ENCODE measurements around the gene LSAMP. TPM values are rescaled to one million over a fixed set of nuclear protein-coding genes. Genes with fewer than 3 reads are reported as not detected.
A peak's percentile ranks its signal among the peaks of the same experiment; 100 is the strongest.

Gene LSAMP
- total and polyA plus RNA-seq, 2 of the 8 experiments (the other 6 are each of a cell fraction or from before 2014, with no cell fraction given): 1.8 to 5.7 TPM

DNA sequence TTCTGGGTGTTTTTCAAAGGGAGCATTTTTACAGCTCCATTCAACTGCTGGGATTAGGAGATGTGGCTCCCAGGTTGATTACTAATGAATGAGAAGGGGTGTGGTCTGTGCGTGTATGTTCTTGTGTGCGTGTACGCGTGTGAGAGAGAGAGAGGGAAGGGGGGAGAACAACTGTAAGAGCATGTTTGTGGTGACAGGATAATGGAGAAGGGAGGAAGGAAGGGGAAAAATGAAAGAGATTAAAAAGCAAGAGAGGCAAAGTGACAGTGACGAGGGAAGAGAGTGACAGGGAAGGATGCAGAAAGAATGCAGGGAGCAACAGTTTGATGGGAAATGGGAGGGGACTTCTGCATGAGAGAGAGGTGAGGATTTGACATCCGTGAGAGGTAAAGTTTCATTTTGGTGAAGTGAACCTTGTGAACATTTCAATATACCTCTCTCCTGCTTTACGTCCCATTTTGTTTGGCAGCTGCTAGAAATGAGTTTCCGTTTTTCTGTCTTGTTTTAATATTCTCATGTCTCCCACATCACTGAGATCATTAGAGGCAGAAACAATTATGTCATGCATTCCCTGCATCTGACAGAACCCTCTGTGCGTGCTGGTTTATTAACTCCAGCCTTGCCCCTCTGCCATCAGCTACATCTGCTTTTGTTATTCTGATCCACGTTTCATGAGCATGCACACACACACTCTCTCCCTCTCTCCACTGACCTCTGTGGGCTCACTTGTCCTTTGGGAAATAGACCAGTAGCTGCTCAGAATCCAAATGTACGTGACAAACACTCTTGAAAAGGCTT lies 660.3 kb downstream of the LSAMP start:
- H2BK15ac ChIP-seq (ENCODE audit: low read length): no peak overlapping the region
- peak; percentile 50; the same call in 1 of the 2 replicates for TF ChIP-seq TEAD4 (IDR thresholded peaks at IDR 0.05; ENCODE audit: low read depth, low read length)
- no peak for TF ChIP-seq NRF1 (IDR thresholded peaks at IDR 0.05; ENCODE audit: low read depth, low read length)
- no peak for TF ChIP-seq BRCA1 (IDR thresholded peaks at IDR 0.05; ENCODE audit: low read depth, low read length)
- TF ChIP-seq SIN3A (conservative IDR thresholded peaks at IDR 0.05 in 1 of 2, IDR thresholded peaks at IDR 0.05 in 1 of 2; ENCODE audit: low read depth in 1 of 2, low read length in 2 of 2): peak in 1 of 2 experiments; percentile 4; a peak in 1 of 4 replicates
- no peak overlapping the region for H3K23ac ChIP-seq (ENCODE audit: insufficient read length)
- H3K9me3 ChIP-seq (ENCODE audit: insufficient read depth in 2 of 2, low read depth in 1 of 2, low read length in 1 of 2): no peaks in the 10 kb centered on the region
- H3K56ac ChIP-seq (replicated peaks; ENCODE audit: insufficient read length, low read depth, low read length): no peak overlapping the region
- H3K4me2 ChIP-seq (ENCODE audit: insufficient read depth in 1 of 2, low read depth in 2 of 2, low read length in 2 of 2): peak overlapping the region; percentile 62 to 87
- no peaks in the 10 kb centered on the region for H3K79me2 ChIP-seq (ENCODE audit: control insufficient read depth in 1 of 2, insufficient read depth in 2 of 2, low read length in 2 of 2)
- no peak overlapping the region for H3K27ac ChIP-seq (ENCODE audit: low read depth, low read length)
- no peak overlapping the region for H4K91ac ChIP-seq (replicated peaks; ENCODE audit: insufficient read length, low read length)
- H3K9ac ChIP-seq (replicated peaks in 1 of 4; ENCODE audit: extremely low read depth in 1 of 4, low read depth in 3 of 4, low read length in 3 of 4): no peak overlapping the region
- no peaks in the 10 kb centered on the region for H3K27me3 ChIP-seq (replicated peaks in 1 of 4; ENCODE audit: control insufficient read depth in 3 of 4, extremely low read depth in 1 of 4, insufficient read depth in 3 of 4, low read length in 3 of 4)
- H3K36me3 ChIP-seq (ENCODE audit: control insufficient read depth in 2 of 4, insufficient read depth in 4 of 4, low read length in 3 of 4): no peaks in the 10 kb centered on the region
- H4K8ac ChIP-seq (ENCODE audit: extremely low read depth, insufficient read depth, low read length): no peak overlapping the region
- DNase-seq (ENCODE audit: low read depth in 1 of 2, low spot score in 2 of 2) (no peak), FAIRE-seq (no peak)
- no peak overlapping the region for H2BK5ac ChIP-seq (ENCODE audit: low read depth, low read length)
- ChIA-PET CTCF (ENCODE audit: partially characterized antibody) (interaction anchor here (0.7 to 4.3 kb wide), 34 partner anchors 10 to 955 kb away, joined by 3 to 27 read pairs (median 5); partner anchors contain the start of gene ZBTB20), POLR2A (ENCODE audit: partially characterized antibody) (interaction anchor here (0.6 to 1.4 kb wide), 3 partner anchors 260 to 567 kb away, joined by 3 read pairs; no protein-coding TSS in a partner anchor)
- no peaks in the 10 kb centered on the region for H3K79me1 ChIP-seq (ENCODE audit: low read depth, low read length)
- peaks cover 6% of the 10 kb centered on the region for H3K23me2 ChIP-seq (ENCODE audit: low read depth, low read length)
- WGBS, 2 experiments (ENCODE audit: extremely low coverage in 1 of 2, insufficient coverage in 1 of 2, insufficient read length in 1 of 2, insufficient replicate concordance in 2 of 2, low coverage in 1 of 2, low lambda C conversion rate in 2 of 2, missing lambda C conversion rate in 1 of 2): 31% methylated on average over 11 of the region's 11 CpGs; no CpG with 5 or more reads in 1 of the 2 experiments
- no peak overlapping the region for H4K5ac ChIP-seq (ENCODE audit: insufficient read length, low read depth, low read length)
- H2AK5ac ChIP-seq (ENCODE audit: low read depth, low read length): no peak overlapping the region; the same call in 1 of the 2 replicates
- H3K4ac ChIP-seq (replicated peaks; ENCODE audit: insufficient read length, low read depth, low read length): no peak overlapping the region
- H3K4me3 ChIP-seq (ENCODE audit: extremely low read depth in 1 of 4, insufficient read depth in 2 of 4, low read depth in 3 of 4, low read length in 4 of 4): peak overlapping the region; percentile 40 to 80 (median 67); a peak in 7 of 8 replicates
- H2BK12ac ChIP-seq (ENCODE audit: low read depth, low read length): peak overlapping the region; percentile 69; the same call in 1 of the 2 replicates
- peak overlapping the region; percentile 37; the same call in 1 of the 2 replicates for H2AFZ ChIP-seq (ENCODE audit: low read length)
- no peak overlapping the region for H2BK20ac ChIP-seq (ENCODE audit: low read length)
- no peak overlapping the region for H3K14ac ChIP-seq (ENCODE audit: insufficient read length)
- H2BK120ac ChIP-seq (replicated peaks; ENCODE audit: low read depth, low read length): no peak overlapping the region
- peaks cover 0 to 3% (median under 1%) of the 10 kb centered on the region in 4 experiments; a peak in 1 of 7 replicates for H3K4me1 ChIP-seq (replicated peaks in 1 of 4; ENCODE audit: control insufficient read depth in 3 of 4, insufficient read depth in 4 of 4, low read length in 3 of 4)
- peaks cover 0 to 2% of the 10 kb centered on the region in 2 experiments for H4K20me1 ChIP-seq (replicated peaks in 1 of 2; ENCODE audit: control insufficient read depth in 1 of 2, insufficient read depth in 2 of 2, low read length in 2 of 2)
- no peak overlapping the region for H3K18ac ChIP-seq (ENCODE audit: extremely low read depth, low read length)

All from H1 (cell line).